SK-N-MC (cell line): Measurements from ENCODE around the gene CCN5.

ENCODE experiments used
- EZH2 ChIP-seq: fragments of 200-600 bp; sonication (generic); IDR thresholded peaks from one replicate; pipeline ENCODE4 v1.6.1; 2017; ENCODE audit warnings: antibody characterized with exemption
- FOXP2 ChIP-seq: optimal IDR thresholded peaks from 2 replicates; pipeline ENCODE3; 2011; ENCODE audit warnings: mild to moderate bottlenecking, moderate library complexity; ENCODE audit not compliant: insufficient read depth; ENCODE audit errors: extremely low read length, control extremely low read depth
- POLR2AphosphoS5 ChIP-seq: IDR thresholded peaks from 2 replicates; pipeline ENCODE4 v1.6.1; 2012; ENCODE audit warnings: mild to moderate bottlenecking, low read depth, low read length, borderline replicate concordance

DNA sequence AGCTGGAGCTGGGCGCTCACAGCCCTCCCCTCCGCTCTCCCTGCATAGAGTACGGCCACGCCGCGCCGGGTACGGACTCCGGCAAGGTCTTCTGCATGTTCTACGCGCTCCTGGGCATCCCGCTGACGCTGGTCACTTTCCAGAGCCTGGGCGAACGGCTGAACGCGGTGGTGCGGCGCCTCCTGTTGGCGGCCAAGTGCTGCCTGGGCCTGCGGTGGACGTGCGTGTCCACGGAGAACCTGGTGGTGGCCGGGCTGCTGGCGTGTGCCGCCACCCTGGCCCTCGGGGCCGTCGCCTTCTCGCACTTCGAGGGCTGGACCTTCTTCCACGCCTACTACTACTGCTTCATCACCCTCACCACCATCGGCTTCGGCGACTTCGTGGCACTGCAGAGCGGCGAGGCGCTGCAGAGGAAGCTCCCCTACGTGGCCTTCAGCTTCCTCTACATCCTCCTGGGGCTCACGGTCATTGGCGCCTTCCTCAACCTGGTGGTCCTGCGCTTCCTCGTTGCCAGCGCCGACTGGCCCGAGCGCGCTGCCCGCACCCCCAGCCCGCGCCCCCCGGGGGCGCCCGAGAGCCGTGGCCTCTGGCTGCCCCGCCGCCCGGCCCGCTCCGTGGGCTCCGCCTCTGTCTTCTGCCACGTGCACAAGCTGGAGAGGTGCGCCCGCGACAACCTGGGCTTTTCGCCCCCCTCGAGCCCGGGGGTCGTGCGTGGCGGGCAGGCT is 35.1 kb downstream of the CCN5 start:
- TF ChIP-seq POLR2AphosphoS5 (no peak), EZH2 (no peak), FOXP2 (no peak)
